Neural progenitor cell (in vitro differentiated cells): Measurements from ENCODE around the gene HSD3B1. TPM values are rescaled to one million over a fixed set of nuclear protein-coding genes. Genes with fewer than 3 reads are reported as not detected.

Experiments used
- DNase-seq: peaks from one replicate; pipeline ENCODE4 v3.0.0-alpha.2; 2016; ENCODE audit warnings: low spot score
- H2AFZ ChIP-seq: fragments of 200-600 bp; sonication (generic); replicated peaks from 2 replicates; pipeline ENCODE4 v1.6.1; 2016; ENCODE audit warnings: antibody characterized with exemption
- H3F3A ChIP-seq: fragments of 200-600 bp; sonication (generic); 2 replicates; pipeline ENCODE4 v1.6.1; 2016; ENCODE audit warnings: antibody characterized with exemption, low read depth
- H3K27ac ChIP-seq: fragments of 200-600 bp; sonication (generic); 2 replicates; pipeline ENCODE4 v1.5.1; 2016; ENCODE audit warnings: mild to moderate bottlenecking
- H3K27me3 ChIP-seq: fragments of 200-600 bp; sonication (generic); 2 replicates; pipeline ENCODE4 v1.6.1; 2016; ENCODE audit warnings: mild to moderate bottlenecking, moderate library complexity
- H3K36me3 ChIP-seq: fragments of 200-600 bp; sonication (generic); 2 replicates; pipeline ENCODE4 v1.5.1; 2016
- H3K4me1 ChIP-seq: fragments of 200-600 bp; sonication (generic); 2 replicates; pipeline ENCODE4 v1.6.1; 2016; ENCODE audit warnings: mixed run types
- H3K4me2 ChIP-seq: fragments of 200-600 bp; sonication (generic); 2 replicates; pipeline ENCODE4 v1.6.1; 2016
- H3K4me3 ChIP-seq: fragments of 200-600 bp; sonication (generic); 2 replicates; pipeline ENCODE4 v1.5.1; 2016
- H3K79me2 ChIP-seq: fragments of 200-600 bp; sonication (generic); 2 replicates; pipeline ENCODE4 v1.6.1; 2016; ENCODE audit warnings: low read depth
- H3K9ac ChIP-seq: fragments of 200-600 bp; sonication (generic); 2 replicates; pipeline ENCODE4 v1.6.1; 2016
- H3K9me3 ChIP-seq: fragments of 200-600 bp; sonication (generic); 2 replicates; pipeline ENCODE4 v1.5.1; 2016; ENCODE audit warnings: low read depth
- H4K20me1 ChIP-seq: fragments of 200-600 bp; sonication (generic); 2 replicates; pipeline ENCODE4 v1.6.1; 2016; ENCODE audit warnings: low read depth
- H3K27ac Mint-ChIP-seq: 3 replicates; pipeline ENCODE4 v1.8.0; 2021; ENCODE audit warnings: mixed read lengths
- H3K27me3 Mint-ChIP-seq: 2 replicates; pipeline ENCODE4 v1.8.0; 2022; ENCODE audit warnings: low read depth, mild to moderate bottlenecking, inconsistent platforms, moderate library complexity, mixed read lengths; ENCODE audit not compliant: insufficient read depth
- H3K36me3 Mint-ChIP-seq: 3 replicates; pipeline ENCODE4 v1.8.0; 2021; ENCODE audit warnings: mixed read lengths
- H3K4me1 Mint-ChIP-seq: 3 replicates; pipeline ENCODE4 v1.8.0; 2021; ENCODE audit warnings: mixed read lengths
- H3K4me3 Mint-ChIP-seq: 3 replicates; pipeline ENCODE4 v1.8.0; 2021; ENCODE audit warnings: mild to moderate bottlenecking, moderate library complexity, mixed read lengths
- H3K9me3 Mint-ChIP-seq: 3 replicates; pipeline ENCODE4 v1.8.0; 2020; ENCODE audit warnings: mixed read lengths
- CTCF ChIP-seq: fragments of 200-600 bp; sonication (generic); IDR thresholded peaks from 2 replicates; pipeline ENCODE4 v1.5.1; 2017; ENCODE audit warnings: antibody characterized with exemption, mild to moderate bottlenecking
- EZH2 ChIP-seq: fragments of 200-600 bp; sonication (generic); IDR thresholded peaks from 2 replicates; pipeline ENCODE4 v1.6.1; 2017; ENCODE audit warnings: antibody characterized with exemption, mild to moderate bottlenecking, moderate library complexity
- EZH2phosphoT487 ChIP-seq: fragments of 200-600 bp; sonication (generic); IDR thresholded peaks from 2 replicates; pipeline ENCODE4 v1.6.1; 2017; ENCODE audit warnings: antibody characterized with exemption
- total RNA-seq: library from RNA; depleted of rRNA; stranded (reverse); fragments of >200 nt; gene quantifications from 2 replicates; pipeline ENCODE4 v1.2.3, GENCODE V29; 2015; ENCODE audit warnings: low replicate concordance

Gene HSD3B1
- total RNA-seq, 1 donor from 2014 or later: not detected

GRCh38 chr1:119482517-119483425 lies 24.2 kb upstream of the HSD3B1 start:
- no peak overlapping the region for H3K9ac ChIP-seq
- Mint-ChIP-seq H3K4me3 (no peak overlapping the region), H3K27ac (no peak overlapping the region), H3K36me3 (no peaks in the 10 kb centered on the region), H3K4me1 (peaks cover 3% of the 10 kb centered on the region), H3K27me3 (no peaks in the 10 kb centered on the region), H3K9me3 (no peaks in the 10 kb centered on the region)
- no peaks in the 10 kb centered on the region for H4K20me1 ChIP-seq
- H3K27ac ChIP-seq: no peak overlapping the region
- no peaks in the 10 kb centered on the region for H3K27me3 ChIP-seq
- H3K79me2 ChIP-seq: no peaks in the 10 kb centered on the region
- no peak overlapping the region for H3K4me3 ChIP-seq
- H3K9me3 ChIP-seq: no peaks in the 10 kb centered on the region
- H3F3A ChIP-seq: no peaks in the 10 kb centered on the region
- no peak overlapping the region for H2AFZ ChIP-seq
- no peak for DNase-seq
- H3K4me1 ChIP-seq: no peaks in the 10 kb centered on the region
- no peaks in the 10 kb centered on the region for H3K36me3 ChIP-seq
- TF ChIP-seq EZH2: no peak
- no peak overlapping the region for H3K4me2 ChIP-seq

DNA sequence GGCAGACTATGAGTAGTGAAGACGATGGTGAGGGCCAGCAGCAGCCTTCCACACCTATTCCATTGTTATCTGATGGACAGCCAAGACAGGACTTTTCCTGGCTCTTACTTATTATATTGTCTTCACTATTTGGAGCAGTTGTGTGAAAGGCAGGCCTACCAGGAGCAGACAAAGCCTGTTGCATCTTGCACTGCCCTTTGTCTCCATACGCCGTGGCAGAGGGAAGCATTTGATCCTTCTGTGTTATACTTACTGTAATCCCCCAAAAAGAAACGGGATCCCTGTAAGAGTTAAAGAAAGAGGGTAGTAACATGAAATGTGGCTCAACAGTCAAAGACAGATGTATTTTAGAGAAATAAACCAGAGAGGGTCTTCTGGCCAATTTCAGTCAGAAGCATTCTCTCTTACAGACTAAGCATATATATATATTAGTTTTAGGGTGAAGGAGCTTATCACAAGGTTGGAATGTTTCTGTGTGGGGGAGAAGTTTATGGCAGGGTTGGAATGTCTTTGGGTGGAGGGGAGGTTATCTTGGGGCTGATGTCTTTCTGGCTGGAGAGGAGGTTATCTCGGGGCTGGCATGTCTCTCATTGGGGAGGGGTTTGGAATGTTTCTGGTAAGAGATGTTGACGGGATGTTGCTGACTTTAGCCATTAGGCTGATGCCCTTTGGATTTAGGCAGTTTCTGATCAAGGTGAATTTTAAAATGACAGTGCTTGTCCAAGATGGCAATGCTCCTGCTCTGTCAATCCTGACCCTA lies 23.4 kb upstream of the HSD3B1 start:
- Mint-ChIP-seq H3K27me3 (no peaks in the 10 kb centered on the region), H3K4me1 (peaks cover 3% of the 10 kb centered on the region), H3K4me3 (no peak overlapping the region), H3K36me3 (no peaks in the 10 kb centered on the region), H3K9me3 (no peaks in the 10 kb centered on the region), H3K27ac (no peak overlapping the region)
- no peak for TF ChIP-seq CTCF
- no peak for TF ChIP-seq EZH2
- no peak for TF ChIP-seq EZH2phosphoT487
- H3K36me3 ChIP-seq: no peaks in the 10 kb centered on the region
- H3K4me3 ChIP-seq: no peak overlapping the region
- no peaks in the 10 kb centered on the region for H4K20me1 ChIP-seq
- H3K4me2 ChIP-seq: no peak overlapping the region
- H3K4me1 ChIP-seq: no peaks in the 10 kb centered on the region
- H3F3A ChIP-seq: no peaks in the 10 kb centered on the region
- no peaks in the 10 kb centered on the region for H3K27me3 ChIP-seq
- no peak for DNase-seq
- no peaks in the 10 kb centered on the region for H3K9me3 ChIP-seq
- no peak overlapping the region for H3K27ac ChIP-seq
- H2AFZ ChIP-seq: no peak overlapping the region
- no peaks in the 10 kb centered on the region for H3K79me2 ChIP-seq
- H3K9ac ChIP-seq: no peak overlapping the region

- H3K36me3 ChIP-seq: no peaks in the 10 kb centered on the region
- H3K9ac ChIP-seq: no peak overlapping the region
- Mint-ChIP-seq H3K4me1 (peaks cover 3% of the 10 kb centered on the region), H3K36me3 (no peaks in the 10 kb centered on the region), H3K27me3 (no peaks in the 10 kb centered on the region), H3K27ac (no peak overlapping the region), H3K9me3 (no peaks in the 10 kb centered on the region), H3K4me3 (no peak overlapping the region)
- H3K4me2 ChIP-seq: no peak overlapping the region
- no peak overlapping the region for H3K27ac ChIP-seq
- H3F3A ChIP-seq: no peaks in the 10 kb centered on the region
- DNase-seq: no peak
- no peaks in the 10 kb centered on the region for H3K79me2 ChIP-seq
- no peaks in the 10 kb centered on the region for H4K20me1 ChIP-seq
- no peak overlapping the region for H3K4me3 ChIP-seq
- no peak overlapping the region for H2AFZ ChIP-seq
- TF ChIP-seq CTCF: no peak
- TF ChIP-seq EZH2phosphoT487: no peak
- no peak for TF ChIP-seq EZH2
- no peaks in the 10 kb centered on the region for H3K9me3 ChIP-seq
- no peaks in the 10 kb centered on the region for H3K27me3 ChIP-seq
- H3K4me1 ChIP-seq: no peaks in the 10 kb centered on the region
These were observed 21.8 kb upstream of the HSD3B1 start for GRCh38 chr1:119485201-119485600.
